HG03108 (cell line): ENCODE data around the gene OTUD3.
"Not testable (repeated sequence)": the region's sequence is repeated elsewhere in the genome, so short reads cannot be mapped to it uniquely, and the experiment has no call there.

Experiments used
- ATAC-seq: cut with Tn5 transposase; IDR thresholded peaks from one replicate; pipeline ENCODE4 v1.9.1; 2021; ENCODE audit warnings: moderate library complexity; ENCODE audit not compliant: unreplicated experiment

Gene OTUD3

DNA sequence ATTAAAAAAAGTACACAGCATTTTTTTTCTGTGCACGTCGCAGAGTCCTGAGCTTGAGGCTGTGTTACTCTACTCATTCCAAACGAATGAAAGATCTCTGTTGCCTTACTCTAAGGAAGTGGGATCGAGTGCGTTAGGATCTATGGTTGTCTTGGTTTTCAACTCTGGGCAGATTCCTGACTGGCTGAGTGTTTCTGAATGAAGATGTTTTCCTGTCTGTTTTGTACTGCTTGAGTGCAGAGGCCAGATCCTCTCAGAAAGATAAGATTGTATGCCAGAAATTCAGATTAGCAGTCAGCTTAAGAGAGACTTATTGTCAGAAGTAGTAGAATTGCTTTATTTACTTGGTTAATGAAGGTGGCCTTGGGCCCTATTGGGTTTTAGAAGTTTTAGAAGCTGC is 27.2 kb downstream of the OTUD3 start:
- no peak for ATAC-seq

DNA sequence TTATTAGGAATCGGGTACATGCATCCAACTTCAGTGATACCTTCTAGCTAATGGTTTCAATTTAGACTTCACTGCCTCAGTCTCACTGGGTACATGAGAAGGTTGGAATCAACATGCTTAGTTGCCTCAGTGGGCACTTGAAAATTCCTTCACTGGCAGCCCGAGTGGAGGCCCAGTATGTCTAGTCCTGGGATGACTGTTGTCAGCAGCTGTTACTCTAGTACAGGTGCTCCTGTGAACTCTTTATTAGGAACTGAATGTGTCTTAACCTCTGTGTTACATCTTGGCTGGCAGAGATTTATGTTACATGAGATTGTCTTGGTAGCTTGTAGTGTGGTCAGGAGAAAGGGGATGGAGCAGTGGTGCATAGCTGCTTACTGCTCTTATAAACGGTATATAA is 27.8 kb downstream of the OTUD3 start:
- no peak for ATAC-seq

GRCh38 chr1:19910650-19911049 is 28.5 kb downstream of the OTUD3 start:
- no peak for ATAC-seq

GRCh38 chr1:19918057-19918456 is 35.9 kb downstream of the OTUD3 start:
- ATAC-seq = no peak

GRCh38 chr1:19920132-19920710 is 38.0 kb downstream of the OTUD3 start:
- no peak for ATAC-seq

GRCh38 chr1:19921310-19921709 is 39.1 kb downstream of the OTUD3 start:
- no peak for ATAC-seq

DNA sequence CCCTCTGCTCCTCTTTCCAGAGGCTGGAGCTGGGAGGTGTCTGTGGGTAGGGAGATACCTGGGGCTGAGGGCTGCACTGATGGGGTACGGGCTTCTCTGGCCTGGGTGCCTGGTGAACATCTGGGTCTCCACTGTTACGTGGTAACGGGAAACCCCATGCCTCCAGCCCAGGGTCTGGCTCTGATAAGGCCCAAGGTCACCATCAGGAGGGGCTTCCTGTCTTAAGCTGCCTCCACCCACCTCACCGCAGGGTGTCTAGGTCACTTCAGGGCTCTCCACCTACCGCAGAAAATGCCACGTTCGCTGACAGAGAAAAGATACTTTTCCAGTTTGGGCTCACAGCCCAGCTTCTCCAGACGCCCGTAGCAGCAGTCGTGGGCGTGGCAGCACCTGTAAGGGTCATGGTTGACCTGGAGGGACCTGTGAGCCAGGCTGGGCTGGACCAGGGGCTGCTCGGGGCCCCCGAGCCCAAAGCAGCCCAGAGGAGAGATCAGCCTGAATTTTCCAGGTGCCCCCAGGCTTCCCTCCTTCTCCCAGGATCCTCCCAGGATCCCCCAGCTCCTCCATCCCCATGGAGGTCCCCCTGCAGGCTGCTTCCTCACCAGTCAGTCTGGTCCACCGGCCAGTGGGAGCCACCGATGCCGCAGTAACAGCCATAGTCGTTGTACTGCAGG is 40.0 kb downstream of the OTUD3 start:
- ATAC-seq = no peak

DNA sequence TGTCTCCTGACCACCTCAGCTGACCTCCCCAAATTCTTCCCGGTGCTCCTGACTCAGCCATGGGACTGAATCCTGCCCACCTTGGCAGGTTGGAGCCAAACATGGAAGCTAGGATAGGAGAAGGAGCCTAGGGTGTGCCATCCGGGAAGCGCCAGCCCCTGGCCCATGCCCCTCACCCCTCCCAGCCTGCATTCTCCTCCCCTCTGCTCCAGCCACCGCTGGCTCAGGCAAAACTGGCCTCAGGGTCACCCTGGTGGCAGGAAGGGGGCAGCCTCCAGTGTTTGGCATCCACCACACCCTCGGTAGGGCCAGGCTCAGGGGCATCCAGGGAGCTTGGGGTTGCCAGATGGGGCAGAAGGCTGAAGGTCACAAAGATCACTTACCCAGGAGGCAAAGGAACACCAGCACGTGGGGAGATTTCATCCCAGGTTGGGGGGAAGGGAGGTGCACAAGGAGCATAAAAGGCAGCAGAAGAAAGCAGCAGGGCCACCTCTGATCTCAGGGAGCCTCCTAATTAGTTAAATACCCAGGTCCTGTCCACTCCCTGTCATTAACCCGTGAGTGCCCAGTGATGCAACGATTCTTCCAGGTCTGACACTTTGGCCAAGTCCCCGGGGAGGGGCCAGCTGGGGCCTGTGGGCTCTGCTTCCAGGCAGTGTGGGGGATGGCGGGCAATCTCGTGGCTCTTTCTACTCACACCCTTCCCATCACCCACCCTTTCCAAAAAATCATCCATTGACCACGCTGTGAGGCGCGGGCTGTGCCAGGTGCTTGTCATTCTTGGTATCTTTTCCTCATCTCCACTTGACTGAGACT is 41.1 kb downstream of the OTUD3 start, which contains the start of gene PLA2G2E:
PLA2G2E (minus strand) TSS at position 481 of the 816 bp plus-strand sequence; CDS start at position 423, 58 bp downstream.
- ATAC-seq = no peak

DNA sequence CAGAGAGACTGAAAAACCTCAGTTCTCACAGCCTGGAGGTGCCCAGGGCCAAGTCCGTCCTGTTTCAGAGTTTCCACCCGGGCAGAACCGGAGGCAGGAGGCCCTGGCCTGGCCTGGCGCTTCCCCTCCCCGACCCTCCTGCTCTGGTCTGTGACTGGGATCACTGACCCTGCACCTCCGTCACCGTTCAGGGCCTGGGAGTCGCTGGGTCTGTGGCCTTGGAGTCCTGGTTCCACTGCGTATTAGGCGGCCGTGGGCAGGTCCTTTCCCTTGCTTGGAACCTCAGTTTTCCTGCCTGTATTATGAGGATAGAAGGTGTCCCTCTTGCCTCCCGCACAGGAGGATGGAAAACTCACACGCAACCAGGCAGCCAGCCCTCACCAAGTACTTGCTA is 41.8 kb downstream of the OTUD3 start:
- ATAC-seq = no peak

GRCh38 chr1:19925342-19926070 is 43.3 kb downstream of the OTUD3 start:
- ATAC-seq = no peak

GRCh38 chr1:19926296-19927129 is 44.3 kb downstream of the OTUD3 start:
- ATAC-seq = no peak

DNA sequence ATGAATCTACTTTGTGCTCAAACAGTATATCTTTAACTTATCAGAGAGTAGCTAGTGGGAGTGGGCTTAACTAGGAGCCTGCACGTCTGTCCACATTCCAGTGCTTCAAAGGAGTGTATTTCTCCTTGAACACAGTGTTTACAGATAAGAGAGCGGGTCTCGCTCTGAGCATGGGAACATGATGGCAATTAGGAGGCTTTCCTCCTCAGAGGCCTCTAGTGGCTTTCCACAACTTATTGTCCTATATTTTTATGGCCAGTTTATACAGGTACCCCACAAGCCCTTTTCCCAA is 44.9 kb downstream of the OTUD3 start:
- ATAC-seq = not testable (repeated sequence)

DNA sequence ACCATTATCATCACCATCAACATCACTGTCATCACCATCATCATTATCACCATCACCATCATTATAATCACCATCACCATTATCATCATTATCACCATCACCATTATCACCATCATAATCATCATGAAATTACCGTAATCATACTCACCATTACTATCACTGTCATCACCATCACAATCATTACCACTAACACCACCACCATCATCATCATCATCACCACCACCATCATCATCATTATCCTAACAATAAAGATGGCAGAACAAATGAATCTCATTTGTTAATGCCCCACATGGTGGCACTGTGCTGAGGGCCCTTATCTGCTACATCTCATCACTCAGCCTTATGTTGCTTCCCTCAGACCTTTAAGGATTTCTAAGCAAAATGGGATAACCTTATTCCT is 50.7 kb downstream of the OTUD3 start:
- ATAC-seq = no peak

DNA sequence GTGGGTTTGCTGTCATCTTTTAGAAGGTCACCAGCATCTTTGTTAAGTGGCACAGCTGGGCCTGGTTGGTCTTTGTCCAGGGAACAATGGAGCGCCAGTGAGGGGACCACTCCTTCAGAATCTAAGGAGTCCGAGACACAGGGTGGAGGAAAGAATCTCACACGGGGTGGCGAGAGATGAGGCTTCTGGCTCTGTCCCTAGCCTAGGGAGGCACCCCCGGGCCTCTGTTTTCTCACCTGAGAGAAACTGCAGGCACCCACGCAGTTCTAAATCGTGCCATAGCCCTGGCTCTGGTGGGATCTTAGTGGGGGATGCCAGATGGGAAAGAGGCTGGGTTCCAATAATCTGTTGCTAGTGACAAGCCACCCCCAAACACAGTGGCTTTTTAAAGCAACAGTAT is 52.1 kb downstream of the OTUD3 start:
- ATAC-seq = no peak

DNA sequence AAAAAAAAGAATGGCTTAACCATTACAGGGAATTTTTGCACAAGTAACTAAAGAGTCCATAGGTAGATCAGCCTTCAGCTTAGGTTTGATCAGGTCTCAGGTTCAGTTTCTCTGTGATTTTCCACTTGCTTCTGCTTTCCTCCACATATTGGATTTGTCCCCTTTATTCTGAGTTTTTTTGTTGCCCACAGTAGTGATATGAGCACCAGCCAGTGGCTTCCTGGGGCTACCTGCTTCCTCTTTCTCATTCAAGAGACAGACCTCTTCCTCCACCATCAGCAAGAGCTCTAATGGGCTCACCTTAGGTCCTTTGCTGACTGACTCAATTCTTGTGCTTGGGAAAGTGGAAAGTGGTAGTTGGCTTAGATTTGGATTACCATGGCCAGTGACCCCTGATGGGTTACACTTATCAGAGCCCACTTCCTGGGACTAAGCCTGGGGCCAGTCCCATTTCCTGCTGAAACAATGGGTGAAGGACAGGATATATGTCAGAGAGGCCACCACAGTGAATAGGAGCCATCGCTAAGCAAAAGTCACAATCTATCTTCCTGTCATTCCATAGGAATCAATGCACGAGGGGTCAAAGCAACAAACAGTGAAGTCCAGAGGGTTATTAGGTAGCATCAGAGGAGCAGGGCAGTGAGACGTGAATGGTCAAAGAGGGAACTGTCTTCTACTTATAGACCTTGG is 54.0 kb downstream of the OTUD3 start:
- ATAC-seq = no peak

- no peak for ATAC-seq
Observed at GRCh38 chr1:19938472-19938871, 56.3 kb downstream of the OTUD3 start.

GRCh38 chr1:19940486-19941205 is 58.5 kb downstream of the OTUD3 start:
- ATAC-seq = no peak

- no peak for ATAC-seq
Observed at GRCh38 chr1:19941206-19941568, 59.0 kb downstream of the OTUD3 start.

GRCh38 chr1:19942088-19942487 is 59.9 kb downstream of the OTUD3 start:
- ATAC-seq = no peak

- no peak for ATAC-seq
Observed at GRCh38 chr1:19942657-19943056, 60.5 kb downstream of the OTUD3 start.
